GM12878 (cell line): Measurements from ENCODE around the gene NUP210. TPM values are rescaled to one million over a fixed set of nuclear protein-coding genes. Genes with fewer than 3 reads are reported as not detected.

Experiments
- ATAC-seq: fragments of 200-7000 bp; cut with Tn5 transposase; 3 replicates; pipeline ENCODE4 v1.9.1; 2020; ENCODE audit warnings: mild to moderate bottlenecking, moderate library complexity
- BruUV-seq: library from RNA; stranded (reverse); fragments of 400-500 nt; replicated peaks from 2 replicates; lab custom pipeline; 2021; lab: Mats Ljungman, UMichigan
- CTCF ChIA-PET: fragments of 300-600 bp; sonication (Branson Sonifier 250); formaldehyde crosslinking; extraction: SDS; loops from one replicate; lab custom pipeline; 2021; ENCODE audit warnings: inconsistent platforms; lab: Yijun Ruan, JAX
- POLR2A ChIA-PET: fragments of 350-600 bp; formaldehyde crosslinking; extraction: SDS; loops from one replicate; lab custom pipeline; 2021; ENCODE audit warnings: inconsistent platforms; lab: Charles Lee
- RAD21 ChIA-PET: fragments of 300-600 bp; sonication (Branson Sonifier 250); formaldehyde crosslinking; loops from one replicate; lab custom pipeline; 2023; ENCODE audit warnings: antibody characterized with exemption; ENCODE audit not compliant: unreplicated experiment; lab: Charles Lee
- SMC1A ChIA-PET: fragments of 300-600 bp; sonication (Branson Sonifier 250); formaldehyde crosslinking; loops from one replicate; lab custom pipeline; 2023; ENCODE audit not compliant: unreplicated experiment, uncharacterized antibody; lab: Charles Lee
- DNase-seq: peaks from one replicate; pipeline ENCODE4 v3.0.0-alpha.2; 2011; ENCODE audit warnings: low read depth, low spot score
- FAIRE-seq: peaks from 3 replicates; lab custom pipeline; 2011; peaks lifted over from hg19 to GRCh38; lab: Jason Lieb, UNC
- H2AFZ ChIP-seq: 2 replicates; pipeline ENCODE4 v1.6.0; 2011; ENCODE audit warnings: low read depth, low read length, control low read depth; ENCODE audit not compliant: control insufficient read depth
- H3K27ac ChIP-seq: 2 replicates; pipeline ENCODE4 v1.5.1; 2011; ENCODE audit warnings: control low read depth; ENCODE audit not compliant: control insufficient read depth, insufficient read depth
- H3K27me3 ChIP-seq, 2 experiments: replicated peaks in 1 of 2; 2 replicates each; pipeline versions ENCODE4 v1.6.0 to v1.6.1; 2011; ENCODE audit warnings: low read length in 1 of 2; ENCODE audit not compliant: control insufficient read depth in 2 of 2, insufficient read depth in 2 of 2
- H3K36me3 ChIP-seq, 2 experiments: 2 replicates each; pipeline ENCODE4 v1.5.1; 2011; ENCODE audit warnings: low read length in 1 of 2; ENCODE audit not compliant: control insufficient read depth in 2 of 2, insufficient read depth in 2 of 2
- H3K4me1 ChIP-seq: 2 replicates; pipeline ENCODE4 v1.6.1; 2011; ENCODE audit warnings: mild to moderate bottlenecking, low read length, moderate library complexity, mixed read lengths; ENCODE audit not compliant: control insufficient read depth, insufficient read depth
- H3K4me2 ChIP-seq: 2 replicates; pipeline ENCODE4 v1.6.0; 2011; ENCODE audit warnings: control low read depth; ENCODE audit not compliant: control insufficient read depth, insufficient read depth
- H3K4me3 ChIP-seq: fragments of 200-600 bp; sonication (generic); 2 replicates; pipeline ENCODE4 v1.5.1; 2016
- H3K79me2 ChIP-seq: 2 replicates; pipeline ENCODE4 v1.6.0; 2011; ENCODE audit warnings: low read length; ENCODE audit not compliant: control insufficient read depth, insufficient read depth
- H3K9ac ChIP-seq: 2 replicates; pipeline ENCODE4 v1.8.0; 2011; ENCODE audit warnings: low read length, control low read depth, mixed read lengths; ENCODE audit not compliant: control insufficient read depth, insufficient read depth
- H3K9me3 ChIP-seq: replicated peaks from 3 replicates; pipeline ENCODE4 v1.5.1; 2011; ENCODE audit warnings: mild to moderate bottlenecking, low read length; ENCODE audit not compliant: control insufficient read depth, insufficient read depth
- H4K20me1 ChIP-seq: 2 replicates; pipeline ENCODE4 v1.6.0; 2011; ENCODE audit not compliant: control insufficient read depth, insufficient read depth
- BHLHE40 ChIP-seq, 2 experiments: fragments of 450-650 bp in 1 of 2; IDR thresholded peaks; 2 replicates each; pipeline ENCODE4 v1.6.1; 2011 to 2017; ENCODE audit warnings: low read depth in 2 of 2, borderline replicate concordance in 1 of 2, improper control_type of control experiment in 1 of 2, low read length in 1 of 2, mild to moderate bottlenecking in 1 of 2
- WGBS: methylation state at CpG from one replicate; pipeline ENCODE4 v1.1.6; 2016; ENCODE audit warnings: low lambda C conversion rate; ENCODE audit not compliant: insufficient replicate concordance, insufficient coverage; ENCODE audit errors: missing lambda C conversion rate; 5-methylcytosine and 5-hydroxymethylcytosine counted together
- in situ Hi-C: fragments of 300-500 bp; cut with MboI; formaldehyde crosslinking; loops from 9 replicates; pipeline ENCODE4 v1.14.3; 2018; ENCODE audit warnings: mixed read lengths
- intact Hi-C: fragments of 100-400 bp; cut with micrococcal nuclease; formaldehyde crosslinking; loops from one replicate; pipeline ENCODE4 v1.14.2; 2022; ENCODE audit not compliant: unreplicated experiment
- polyA plus RNA-seq, 11 experiments: library from polyadenylated mRNA; depleted of rRNA in 4 of 11; unstranded in 6 of 11; stranded (reverse) in 5 of 11; fragments of >200 nt; fragmentation: Nextera tagmentation in 4 of 11; fragmentation: Illumina TruSeq in 1 of 11; extraction: Ambion mirVana in 4 of 11; extraction: Trizol in 1 of 11; gene quantifications; 1 replicate in 1 of 11; 2 replicates in 10 of 11; pipeline versions ENCODE4 v1.2.1 to v1.2.3, GENCODE V29; 2011 to 2016; ENCODE audit warnings: inconsistent platforms in 2 of 11, missing spikeins in 2 of 11, low read depth in 1 of 11
- total RNA-seq, 4 experiments: library from RNA; depleted of rRNA in 3 of 4; stranded (reverse); fragments of >200 nt in 3 of 4; fragmentation: Illumina TruSeq in 1 of 4; extraction: Trizol in 1 of 4; gene quantifications; 2 replicates each; pipeline versions ENCODE4 v1.2.1 to v1.2.3, GENCODE V29; 2013 to 2021
- TF ChIP-seq, protein P1 (sequence below): fragments of 450-650 bp; IDR thresholded peaks from 2 replicates; pipeline ENCODE4 v1.6.1; 2014; ENCODE audit warnings: mild to moderate bottlenecking
- TF ChIP-seq, protein P2 (sequence below): fragments of 450-650 bp; IDR thresholded peaks from 2 replicates; pipeline ENCODE4 v1.6.1; 2016; ENCODE audit warnings: mild to moderate bottlenecking

The NUP210 gene
- total and polyA plus RNA-seq, 10 of the 15 experiments (the other 5 are each of a cell fraction or from before 2014, with no cell fraction given) = 2.9 to 150 (median 76.0) TPM

DNA sequence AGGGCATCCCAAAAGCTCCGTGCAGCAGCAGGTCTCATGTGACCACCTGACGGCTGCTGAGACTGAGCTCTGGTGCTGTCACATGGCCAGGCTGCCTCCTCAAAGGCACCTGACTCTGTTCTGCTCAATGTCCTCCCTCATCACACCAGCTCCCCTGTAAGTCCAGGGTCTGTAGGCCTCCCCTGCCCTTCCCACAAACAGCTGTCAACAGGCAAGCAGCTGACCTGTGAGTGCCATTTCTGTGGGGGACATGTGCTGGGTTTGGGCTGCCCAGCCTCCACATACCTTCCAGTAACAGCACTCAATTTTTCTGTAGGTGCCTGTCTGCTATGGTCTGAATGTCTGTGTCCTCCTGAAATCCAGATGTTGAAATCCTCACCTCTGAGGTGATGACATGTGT, 11.2 kb downstream of the NUP210 start:
- TF ChIP-seq BHLHE40 (IDR thresholded peaks at IDR 0.05; ENCODE audit: borderline replicate concordance in 1 of 2, low read depth in 2 of 2, low read length in 1 of 2) = no peak
- TF ChIP-seq, protein P1, sequence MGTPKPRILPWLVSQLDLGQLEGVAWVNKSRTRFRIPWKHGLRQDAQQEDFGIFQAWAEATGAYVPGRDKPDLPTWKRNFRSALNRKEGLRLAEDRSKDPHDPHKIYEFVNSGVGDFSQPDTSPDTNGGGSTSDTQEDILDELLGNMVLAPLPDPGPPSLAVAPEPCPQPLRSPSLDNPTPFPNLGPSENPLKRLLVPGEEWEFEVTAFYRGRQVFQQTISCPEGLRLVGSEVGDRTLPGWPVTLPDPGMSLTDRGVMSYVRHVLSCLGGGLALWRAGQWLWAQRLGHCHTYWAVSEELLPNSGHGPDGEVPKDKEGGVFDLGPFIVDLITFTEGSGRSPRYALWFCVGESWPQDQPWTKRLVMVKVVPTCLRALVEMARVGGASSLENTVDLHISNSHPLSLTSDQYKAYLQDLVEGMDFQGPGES = no peak
- TF ChIP-seq, protein P2, sequence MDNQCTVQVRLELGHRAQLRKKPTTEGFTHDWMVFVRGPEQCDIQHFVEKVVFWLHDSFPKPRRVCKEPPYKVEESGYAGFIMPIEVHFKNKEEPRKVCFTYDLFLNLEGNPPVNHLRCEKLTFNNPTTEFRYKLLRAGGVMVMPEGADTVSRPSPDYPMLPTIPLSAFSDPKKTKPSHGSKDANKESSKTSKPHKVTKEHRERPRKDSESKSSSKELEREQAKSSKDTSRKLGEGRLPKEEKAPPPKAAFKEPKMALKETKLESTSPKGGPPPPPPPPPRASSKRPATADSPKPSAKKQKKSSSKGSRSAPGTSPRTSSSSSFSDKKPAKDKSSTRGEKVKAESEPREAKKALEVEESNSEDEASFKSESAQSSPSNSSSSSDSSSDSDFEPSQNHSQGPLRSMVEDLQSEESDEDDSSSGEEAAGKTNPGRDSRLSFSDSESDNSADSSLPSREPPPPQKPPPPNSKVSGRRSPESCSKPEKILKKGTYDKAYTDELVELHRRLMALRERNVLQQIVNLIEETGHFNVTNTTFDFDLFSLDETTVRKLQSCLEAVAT = no peak
- POLR2A ChIA-PET = interaction anchor here (0.7 to 1.9 kb wide), 3 partner anchors 8 to 40 kb away, joined by 5 to 7 read pairs (median 5); no protein-coding TSS in a partner anchor
- RAD21 ChIA-PET = interaction anchor here (0.7 kb wide), 1 partner anchor 390 kb away, joined by 3 read pairs; no protein-coding TSS in a partner anchor
- peaks cover 8% of the 10 kb centered on the region for H3K9me3 ChIP-seq
- no peak overlapping the region for H2AFZ ChIP-seq
- H3K4me1 ChIP-seq = peaks cover 5% of the 10 kb centered on the region
- CTCF ChIA-PET = no interaction called here
- FAIRE-seq = no peak
- no peak overlapping the region for H3K4me2 ChIP-seq
- H3K79me2 ChIP-seq = peaks cover 76% of the 10 kb centered on the region
- intact Hi-C loops = no loop called here
- 97% methylated on average over 2 of the region's 2 CpGs for WGBS
- no peak overlapping the region for H3K4me3 ChIP-seq
- H3K9ac ChIP-seq = no peak overlapping the region
- H3K27me3 ChIP-seq = no peaks in the 10 kb centered on the region
- BruUV-seq = no TSS peak
- no peak overlapping the region for H3K27ac ChIP-seq
- SMC1A ChIA-PET = interaction anchor here (0.9 kb wide), 1 partner anchor 9 kb away, joined by 3 read pairs; no protein-coding TSS in a partner anchor
- DNase-seq = no peak
- no peaks in the 10 kb centered on the region for H4K20me1 ChIP-seq
- in situ Hi-C loops = no loop called here
- peaks cover 3 to 5% of the 10 kb centered on the region in 2 experiments; a peak in 3 of 4 replicates for H3K36me3 ChIP-seq
- no peak for ATAC-seq
